AG10803 (cell line): ENCODE data around the gene MLEC.
A peak's percentile ranks its signal among the peaks of the same experiment; 100 is the strongest.

Experiments
- DNase-seq: peaks from one replicate; pipeline ENCODE4 v3.0.0; 2010; ENCODE audit warnings: low read depth
- H3K4me3 ChIP-seq: 2 replicates; pipeline ENCODE4 v1.5.1; 2011; ENCODE audit warnings: mild to moderate bottlenecking, low read length, control low read depth
- CTCF ChIP-seq: conservative IDR thresholded peaks from 2 replicates; pipeline ENCODE4 v1.5.1; 2011; ENCODE audit warnings: mild to moderate bottlenecking, low read length, control low read depth, inconsistent platforms

MLEC gene

GRCh38 chr12:120688527-120689071 is 1.6 kb downstream of the MLEC start:
- DNase-seq = peak; percentile 29
- no peak for TF ChIP-seq CTCF
- peak overlapping the region; percentile 74 for H3K4me3 ChIP-seq

GRCh38 chr12:120689397-120690082 is 2.6 kb downstream of the MLEC start:
- peak overlapping the region; percentile 74 for H3K4me3 ChIP-seq
- TF ChIP-seq CTCF = no peak
- no peak for DNase-seq

- TF ChIP-seq CTCF = no peak
- DNase-seq = no peak
- H3K4me3 ChIP-seq = no peak overlapping the region
Measured at GRCh38 chr12:120690083-120690450, 3.1 kb downstream of the MLEC start.

- TF ChIP-seq CTCF = no peak
- no peak overlapping the region for H3K4me3 ChIP-seq
- no peak for DNase-seq
Measured at GRCh38 chr12:120690978-120691377, 4.0 kb downstream of the MLEC start.

- peak; percentile 25 for DNase-seq
- no peak overlapping the region for H3K4me3 ChIP-seq
- no peak for TF ChIP-seq CTCF
Measured at GRCh38 chr12:120692524-120693033, 5.6 kb downstream of the MLEC start.

- DNase-seq = no peak
- no peak overlapping the region for H3K4me3 ChIP-seq
- no peak for TF ChIP-seq CTCF
Measured at GRCh38 chr12:120693848-120694247, 6.9 kb downstream of the MLEC start.

GRCh38 chr12:120696626-120697025 is 9.7 kb downstream of the MLEC start:
- no peak overlapping the region for H3K4me3 ChIP-seq
- no peak for DNase-seq
- no peak for TF ChIP-seq CTCF
